Measurements from ENCODE around the gene CLIC3.

Gene CLIC3

DNA sequence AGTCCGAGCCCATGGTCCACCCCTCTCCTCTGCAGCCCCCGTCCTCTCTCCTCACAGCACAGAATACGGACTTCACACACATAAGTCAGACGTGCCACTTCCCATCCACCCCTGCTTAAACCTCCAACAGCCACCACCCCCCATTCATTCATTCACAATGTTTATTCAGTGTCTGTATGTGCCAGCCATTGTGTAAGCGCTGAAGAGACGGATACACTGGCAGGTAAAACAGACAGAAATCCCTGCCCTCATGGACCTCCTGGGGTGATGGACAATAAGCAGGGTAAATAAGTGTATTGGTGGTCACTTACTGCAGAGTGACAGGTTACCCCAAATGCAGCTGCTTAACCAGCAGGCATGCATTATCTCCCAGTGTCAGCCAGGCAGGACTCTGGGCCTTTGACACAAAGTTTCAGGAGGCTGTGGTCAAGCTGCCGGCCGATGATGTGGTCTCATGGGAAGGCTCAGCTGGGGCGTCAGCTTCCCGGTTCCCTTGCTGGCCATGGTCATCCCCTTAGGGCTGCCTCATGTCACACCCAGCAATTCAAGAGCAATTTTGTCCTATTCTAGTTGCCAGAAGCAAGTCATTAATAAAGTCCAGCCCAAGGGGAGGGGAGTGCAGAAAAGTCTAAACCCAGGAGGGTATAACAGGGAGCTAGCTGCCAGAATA is 6.0 kb downstream of the CLIC3 start:
- no peak for DNase-seq
- H3K9me2 ChIP-seq (replicated peaks; ENCODE audit: insufficient read depth, low read length), result no peaks in the 10 kb centered on the region
- H3K4me1 ChIP-seq (ENCODE audit: low read length), result no peaks in the 10 kb centered on the region
- H3K9ac ChIP-seq (ENCODE audit: low read length), result no peak overlapping the region
- no peak overlapping the region for H3K4me3 ChIP-seq (ENCODE audit: low read length)
- no peaks in the 10 kb centered on the region for H3K79me2 ChIP-seq (ENCODE audit: low read length)
- peaks cover 55% of the 10 kb centered on the region for H3K27me3 ChIP-seq (replicated peaks; ENCODE audit: insufficient read depth, low read length)
- H3F3A ChIP-seq (ENCODE audit: insufficient read depth, low read length), result no peaks in the 10 kb centered on the region; the same call in 1 of the 2 replicates
- H2AFZ ChIP-seq (ENCODE audit: low read length), result no peak overlapping the region
- H3K27ac ChIP-seq (ENCODE audit: low read length), result no peak overlapping the region
- no peaks in the 10 kb centered on the region for H3K9me3 ChIP-seq (replicated peaks; ENCODE audit: insufficient read depth, low read length)
- TF ChIP-seq EZH2phosphoT487 (IDR thresholded peaks at IDR 0.05; ENCODE audit: low read length), result no peak
- TF ChIP-seq EZH2 (optimal IDR thresholded peaks at IDR 0.05; ENCODE audit: low read depth, low read length), result no peak
- no peak for TF ChIP-seq CTCF (IDR thresholded peaks at IDR 0.05; ENCODE audit: low read length)
- no peak overlapping the region for H3K4me2 ChIP-seq (ENCODE audit: low read depth, low read length)
- H3K36me3 ChIP-seq (replicated peaks; ENCODE audit: insufficient read depth, low read length), result no peaks in the 10 kb centered on the region
- no peaks in the 10 kb centered on the region for H4K20me1 ChIP-seq (ENCODE audit: insufficient read depth, low read length)

- H3K27me3 ChIP-seq (replicated peaks; ENCODE audit: insufficient read depth, low read length), result peaks cover 70% of the 10 kb centered on the region
- no peaks in the 10 kb centered on the region for H3K9me3 ChIP-seq (replicated peaks; ENCODE audit: insufficient read depth, low read length)
- no peak for TF ChIP-seq EZH2 (optimal IDR thresholded peaks at IDR 0.05; ENCODE audit: low read depth, low read length)
- no peak for TF ChIP-seq EZH2phosphoT487 (IDR thresholded peaks at IDR 0.05; ENCODE audit: low read length)
- TF ChIP-seq CTCF (IDR thresholded peaks at IDR 0.05; ENCODE audit: low read length), result no peak
- no peaks in the 10 kb centered on the region for H3K79me2 ChIP-seq (ENCODE audit: low read length)
- no peak overlapping the region for H3K9ac ChIP-seq (ENCODE audit: low read length)
- no peak overlapping the region for H3K4me2 ChIP-seq (ENCODE audit: low read depth, low read length)
- no peaks in the 10 kb centered on the region for H3K36me3 ChIP-seq (replicated peaks; ENCODE audit: insufficient read depth, low read length)
- no peaks in the 10 kb centered on the region for H3K4me1 ChIP-seq (ENCODE audit: low read length)
- no peaks in the 10 kb centered on the region; the same call in 1 of the 2 replicates for H3F3A ChIP-seq (ENCODE audit: insufficient read depth, low read length)
- H3K9me2 ChIP-seq (replicated peaks; ENCODE audit: insufficient read depth, low read length), result no peaks in the 10 kb centered on the region
- H4K20me1 ChIP-seq (ENCODE audit: insufficient read depth, low read length), result no peaks in the 10 kb centered on the region
- no peak overlapping the region for H3K27ac ChIP-seq (ENCODE audit: low read length)
- H3K4me3 ChIP-seq (ENCODE audit: low read length), result no peak overlapping the region
- no peak overlapping the region for H2AFZ ChIP-seq (ENCODE audit: low read length)
- no peak for DNase-seq
Observed at GRCh38 chr9:136988872-136989271, 7.5 kb downstream of the CLIC3 start.

DNA sequence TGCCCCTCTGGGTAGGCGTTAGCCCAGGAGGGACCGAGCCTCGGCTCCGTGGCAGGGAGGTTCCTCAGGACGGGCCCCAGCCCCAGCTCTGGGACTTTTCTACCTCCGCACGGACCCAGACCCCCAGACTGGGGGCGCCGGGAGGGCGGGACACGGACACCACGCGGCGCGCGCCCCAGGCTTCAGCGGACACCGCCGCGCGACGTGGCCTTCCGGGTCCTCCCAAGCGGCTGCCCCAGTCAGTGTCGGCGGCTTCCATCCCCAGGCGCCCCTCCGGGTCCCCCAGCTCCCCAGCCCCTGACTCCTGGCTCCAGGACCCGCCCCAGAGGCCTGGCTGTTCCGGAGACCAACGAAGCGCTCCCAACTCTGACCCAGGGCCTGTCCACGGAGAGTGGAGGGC is 10.5 kb downstream of the CLIC3 start:
- Histone ChIP-seq H3K9ac (ENCODE audit: low read length) (no peak overlapping the region), H3K9me2 (replicated peaks; ENCODE audit: insufficient read depth, low read length) (no peaks in the 10 kb centered on the region), H3K4me1 (ENCODE audit: low read length) (no peaks in the 10 kb centered on the region), H3K27ac (ENCODE audit: low read length) (no peak overlapping the region), H3K4me2 (ENCODE audit: low read depth, low read length) (no peak overlapping the region), H2AFZ (ENCODE audit: low read length) (no peak overlapping the region), H4K20me1 (ENCODE audit: insufficient read depth, low read length) (no peaks in the 10 kb centered on the region), H3K27me3 (replicated peaks; ENCODE audit: insufficient read depth, low read length) (peaks cover 92% of the 10 kb centered on the region), H3K9me3 (replicated peaks; ENCODE audit: insufficient read depth, low read length) (no peaks in the 10 kb centered on the region), H3K4me3 (ENCODE audit: low read length) (no peak overlapping the region), H3F3A (ENCODE audit: insufficient read depth, low read length) (no peaks in the 10 kb centered on the region), H3K36me3 (replicated peaks; ENCODE audit: insufficient read depth, low read length) (no peaks in the 10 kb centered on the region), H3K79me2 (ENCODE audit: low read length) (no peaks in the 10 kb centered on the region)
- DNase-seq, result no peak
- TF ChIP-seq EZH2phosphoT487 (IDR thresholded peaks at IDR 0.05; ENCODE audit: low read length) (no peak), CTCF (IDR thresholded peaks at IDR 0.05; ENCODE audit: low read length) (no peak), EZH2 (optimal IDR thresholded peaks at IDR 0.05; ENCODE audit: low read depth, low read length) (no peak)
